DLD1 (cell line): Measurements from ENCODE around the gene GSPT1.
"Not testable (repeated sequence)": the region's sequence is repeated elsewhere in the genome, so short reads cannot be mapped to it uniquely, and the experiment has no call there.

Experiments used
- in situ Hi-C: cut with HindIII; loops from 2 replicates; pipeline ENCODE4 v1.10.0; 2017; ENCODE audit warnings: low sequenced_read_pairs

The GSPT1 gene

GRCh38 chr16:11862489-11862888 lies 53.3 kb downstream of the GSPT1 start:
- in situ Hi-C loops: no loop called here

GRCh38 chr16:11857161-11857560 lies 58.6 kb downstream of the GSPT1 start:
- in situ Hi-C loops: no loop called here

- in situ Hi-C loops: no loop called here
Measured at GRCh38 chr16:11852092-11852809, 63.5 kb downstream of the GSPT1 start.

GRCh38 chr16:11851294-11852091 lies 64.3 kb downstream of the GSPT1 start, which contains the start of gene RSL1D1:
Gene RSL1D1, minus strand, starts transcription at chr16:11851542. Its CDS starts 30 bp downstream, at chr16:11851512.
- in situ Hi-C loops: no loop called here

GRCh38 chr16:11848842-11849241 lies 66.9 kb downstream of the GSPT1 start:
- in situ Hi-C loops: no loop called here

GRCh38 chr16:11844499-11844898 lies 71.3 kb downstream of the GSPT1 start:
- in situ Hi-C loops: no loop called here

GRCh38 chr16:11843861-11844260 lies 71.9 kb downstream of the GSPT1 start:
- in situ Hi-C loops: no loop called here

GRCh38 chr16:11843206-11843605 lies 72.5 kb downstream of the GSPT1 start:
- in situ Hi-C loops: no loop called here

- in situ Hi-C loops: no loop called here
Measured at GRCh38 chr16:11841026-11841425, 74.7 kb downstream of the GSPT1 start.

GRCh38 chr16:11836650-11837244 lies 79.0 kb downstream of the GSPT1 start:
- in situ Hi-C loops: no loop called here

GRCh38 chr16:11835891-11836649 lies 79.7 kb downstream of the GSPT1 start:
- in situ Hi-C loops: no loop called here

GRCh38 chr16:11835309-11835708 lies 80.4 kb downstream of the GSPT1 start:
- in situ Hi-C loops: no loop called here

GRCh38 chr16:11833951-11834695 lies 81.6 kb downstream of the GSPT1 start:
- in situ Hi-C loops: no loop called here

- in situ Hi-C loops: no loop called here
Measured at GRCh38 chr16:11828696-11829095, 87.1 kb downstream of the GSPT1 start.

- in situ Hi-C loops: not testable (repeated sequence)
Measured at GRCh38 chr16:11825520-11826165, 90.1 kb downstream of the GSPT1 start.

GRCh38 chr16:11824362-11824761 lies 91.4 kb downstream of the GSPT1 start:
- in situ Hi-C loops: no loop called here

GRCh38 chr16:11823645-11824044 lies 92.1 kb downstream of the GSPT1 start:
- in situ Hi-C loops: not testable (repeated sequence)

GRCh38 chr16:11819798-11820197 lies 96.0 kb downstream of the GSPT1 start:
- in situ Hi-C loops: no loop called here

GRCh38 chr16:11818970-11819369 lies 96.8 kb downstream of the GSPT1 start:
- in situ Hi-C loops: not testable (repeated sequence)
